ENCODE data around the gene OTUD1. TPM values are rescaled to one million over a fixed set of nuclear protein-coding genes. Genes with fewer than 3 reads are reported as not detected.
"Not testable (repeated sequence)": the region's sequence is repeated elsewhere in the genome, so short reads cannot be mapped to it uniquely, and the experiment has no call there.

Gene OTUD1
- total RNA-seq, result 24.1 TPM

GRCh38 chr10:23438547-23439451 lies at the start of gene OTUD1:
Gene OTUD1, plus strand, starts transcription at chr10:23439075. Its CDS starts 383 bp downstream, at chr10:23439458.
- Histone ChIP-seq H3K4me1 (peaks cover 0 to 24% of the 10 kb centered on the region in 2 donors), H3K9me3 (no peaks in the 10 kb centered on the region), H3K4me3 (peak within 1 kb of the TSS; percentile 91 to 96), H3K36me3 (peaks cover 0 to 14% of the 10 kb centered on the region in 2 donors), H3K27ac (peak within 1 kb of the TSS; percentile 88 to 93), H3K27me3 (no peaks in the 10 kb centered on the region)
- intact Hi-C loops (cut with DNase I), result loop anchor here (2.0 to 10.0 kb wide), 4 partner anchors 344 to 1914 kb away; partner anchors contain the start of genes ARHGAP21, BMI1, MSRB2 and SKIDA1
- peak in 1 of 3 experiments; percentile 26 for TF ChIP-seq CTCF (IDR thresholded peaks at IDR 0.05)
- peak; percentile 82 to 98 for DNase-seq (ENCODE audit: low spot score in 2 of 2)

GRCh38 chr10:23390408-23390807 lies 48.5 kb upstream of the OTUD1 start:
- H3K4me3 ChIP-seq; H3K27me3 ChIP-seq; DNase-seq (ENCODE audit: low spot score in 2 of 2); intact Hi-C loops (cut with DNase I); H3K36me3 ChIP-seq; H3K9me3 ChIP-seq; H3K4me1 ChIP-seq; H3K27ac ChIP-seq: not testable (repeated sequence)

GRCh38 chr10:23390809-23391208 lies 48.1 kb upstream of the OTUD1 start:
- no peaks in the 10 kb centered on the region for H3K9me3 ChIP-seq
- no peak overlapping the region for H3K4me3 ChIP-seq
- no peak for TF ChIP-seq CTCF (IDR thresholded peaks at IDR 0.05)
- no peaks in the 10 kb centered on the region for H3K36me3 ChIP-seq
- intact Hi-C loops (cut with DNase I), result no loop called here
- no peak for DNase-seq (ENCODE audit: low spot score in 2 of 2)
- H3K27ac ChIP-seq, result no peak overlapping the region
- no peaks in the 10 kb centered on the region for H3K27me3 ChIP-seq
- H3K4me1 ChIP-seq, result no peaks in the 10 kb centered on the region

GRCh38 chr10:23391821-23392220 lies 47.1 kb upstream of the OTUD1 start:
- no peak for TF ChIP-seq CTCF (IDR thresholded peaks at IDR 0.05)
- Histone ChIP-seq H3K27ac (no peak overlapping the region), H3K4me3 (no peak overlapping the region), H3K27me3 (no peaks in the 10 kb centered on the region), H3K36me3 (no peaks in the 10 kb centered on the region), H3K9me3 (no peaks in the 10 kb centered on the region), H3K4me1 (no peaks in the 10 kb centered on the region)
- no peak for DNase-seq (ENCODE audit: low spot score in 2 of 2)
- intact Hi-C loops (cut with DNase I), result no loop called here

- Histone ChIP-seq H3K27me3 (no peaks in the 10 kb centered on the region), H3K4me3 (no peak overlapping the region), H3K36me3 (no peaks in the 10 kb centered on the region), H3K9me3 (no peaks in the 10 kb centered on the region), H3K4me1 (no peaks in the 10 kb centered on the region), H3K27ac (no peak overlapping the region)
- no peak for DNase-seq (ENCODE audit: low spot score in 2 of 2)
- intact Hi-C loops (cut with DNase I), result no loop called here
- no peak for TF ChIP-seq CTCF (IDR thresholded peaks at IDR 0.05)
Measured at GRCh38 chr10:23395017-23395416, 43.9 kb upstream of the OTUD1 start.

GRCh38 chr10:23396695-23397094 lies 42.2 kb upstream of the OTUD1 start:
- Histone ChIP-seq H3K4me1 (no peaks in the 10 kb centered on the region), H3K9me3 (no peaks in the 10 kb centered on the region), H3K4me3 (no peak overlapping the region), H3K36me3 (no peaks in the 10 kb centered on the region), H3K27ac (no peak overlapping the region), H3K27me3 (no peaks in the 10 kb centered on the region)
- intact Hi-C loops (cut with DNase I), result no loop called here
- TF ChIP-seq CTCF (IDR thresholded peaks at IDR 0.05), result no peak
- DNase-seq (ENCODE audit: low spot score in 2 of 2), result no peak
